WI38 (cell line): Measurements from ENCODE around the gene NR3C2.

Experiments
- H3K4me3 ChIP-seq: 2 replicates; pipeline ENCODE4 v1.5.1; 2011; ENCODE audit warnings: low read depth, mild to moderate bottlenecking, control low read depth, low read length
- CTCF ChIP-seq: IDR thresholded peaks from 2 replicates; pipeline ENCODE4 v1.5.1; 2012; ENCODE audit warnings: low read depth, mild to moderate bottlenecking, control low read depth, low read length

Gene NR3C2

GRCh38 chr4:148041606-148042329 lies 400.4 kb downstream of the NR3C2 start:
- H3K4me3 ChIP-seq = no peak overlapping the region
- TF ChIP-seq CTCF = no peak

- H3K4me3 ChIP-seq = no peak overlapping the region
- no peak for TF ChIP-seq CTCF
Measured at GRCh38 chr4:148034813-148035212, 407.4 kb downstream of the NR3C2 start.

GRCh38 chr4:148030193-148030873 lies 411.9 kb downstream of the NR3C2 start:
- no peak for TF ChIP-seq CTCF
- H3K4me3 ChIP-seq = no peak overlapping the region

- no peak for TF ChIP-seq CTCF
- no peak overlapping the region for H3K4me3 ChIP-seq
Measured at GRCh38 chr4:148029781-148030180, 412.4 kb downstream of the NR3C2 start.
